Nephron (organoid): Measurements from ENCODE around the gene RAB23.

ENCODE experiments used
- H3K27ac Mint-ChIP-seq, 3 experiments: 2 replicates each; pipeline ENCODE4 v1.8.0; 2020; ENCODE audit warnings: mixed read lengths in 3 of 3, mild to moderate bottlenecking in 2 of 3, moderate library complexity in 1 of 3
- H3K27me3 Mint-ChIP-seq: 2 replicates; pipeline ENCODE4 v1.8.0; 2021; ENCODE audit warnings: low read depth, mild to moderate bottlenecking, moderate library complexity, mixed read lengths
- H3K36me3 Mint-ChIP-seq: 2 replicates; pipeline ENCODE4 v1.8.0; 2020; ENCODE audit warnings: low read depth, mixed read lengths
- H3K4me1 Mint-ChIP-seq: 2 replicates; pipeline ENCODE4 v1.8.0; 2020; ENCODE audit warnings: mixed read lengths
- H3K4me3 Mint-ChIP-seq, 3 experiments: 2 replicates each; pipeline ENCODE4 v1.8.0; 2020; ENCODE audit warnings: mild to moderate bottlenecking in 3 of 3, mixed read lengths in 3 of 3, moderate library complexity in 2 of 3
- H3K9me3 Mint-ChIP-seq: 2 replicates; pipeline ENCODE4 v1.8.0; 2020; ENCODE audit warnings: mixed read lengths
- TF ChIP-seq, protein P1 (sequence below), 3 experiments: fragments of 200-600 bp; sonication (generic); IDR thresholded peaks; one replicate each; pipeline ENCODE4 v1.5.0; 2021; ENCODE audit warnings: antibody characterized with exemption in 3 of 3; ENCODE audit not compliant: unreplicated experiment in 3 of 3

Gene RAB23

GRCh38 chr6:57172136-57173055 lies 49.7 kb downstream of the RAB23 start, which contains the start of gene BAG2:
Gene BAG2, plus strand, starts transcription at chr6:57172326. Its CDS starts 372 bp downstream, at chr6:57172698.
- TF ChIP-seq, protein P1, sequence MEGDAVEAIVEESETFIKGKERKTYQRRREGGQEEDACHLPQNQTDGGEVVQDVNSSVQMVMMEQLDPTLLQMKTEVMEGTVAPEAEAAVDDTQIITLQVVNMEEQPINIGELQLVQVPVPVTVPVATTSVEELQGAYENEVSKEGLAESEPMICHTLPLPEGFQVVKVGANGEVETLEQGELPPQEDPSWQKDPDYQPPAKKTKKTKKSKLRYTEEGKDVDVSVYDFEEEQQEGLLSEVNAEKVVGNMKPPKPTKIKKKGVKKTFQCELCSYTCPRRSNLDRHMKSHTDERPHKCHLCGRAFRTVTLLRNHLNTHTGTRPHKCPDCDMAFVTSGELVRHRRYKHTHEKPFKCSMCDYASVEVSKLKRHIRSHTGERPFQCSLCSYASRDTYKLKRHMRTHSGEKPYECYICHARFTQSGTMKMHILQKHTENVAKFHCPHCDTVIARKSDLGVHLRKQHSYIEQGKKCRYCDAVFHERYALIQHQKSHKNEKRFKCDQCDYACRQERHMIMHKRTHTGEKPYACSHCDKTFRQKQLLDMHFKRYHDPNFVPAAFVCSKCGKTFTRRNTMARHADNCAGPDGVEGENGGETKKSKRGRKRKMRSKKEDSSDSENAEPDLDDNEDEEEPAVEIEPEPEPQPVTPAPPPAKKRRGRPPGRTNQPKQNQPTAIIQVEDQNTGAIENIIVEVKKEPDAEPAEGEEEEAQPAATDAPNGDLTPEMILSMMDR (IDR thresholded peaks at IDR 0.05; ENCODE audit: unreplicated experiment in 3 of 3), result peak in 1 of 3 experiments; percentile 15
- Mint-ChIP-seq H3K27me3 (peaks cover 3% of the 10 kb centered on the region), H3K27ac (peak within 1 kb of the TSS; percentile 78 to 93 (median 92)), H3K36me3 (peaks cover 3% of the 10 kb centered on the region), H3K9me3 (no peaks in the 10 kb centered on the region), H3K4me3 (peak within 1 kb of the TSS; percentile 86 to 92 (median 92)), H3K4me1 (peaks cover 32% of the 10 kb centered on the region)

DNA sequence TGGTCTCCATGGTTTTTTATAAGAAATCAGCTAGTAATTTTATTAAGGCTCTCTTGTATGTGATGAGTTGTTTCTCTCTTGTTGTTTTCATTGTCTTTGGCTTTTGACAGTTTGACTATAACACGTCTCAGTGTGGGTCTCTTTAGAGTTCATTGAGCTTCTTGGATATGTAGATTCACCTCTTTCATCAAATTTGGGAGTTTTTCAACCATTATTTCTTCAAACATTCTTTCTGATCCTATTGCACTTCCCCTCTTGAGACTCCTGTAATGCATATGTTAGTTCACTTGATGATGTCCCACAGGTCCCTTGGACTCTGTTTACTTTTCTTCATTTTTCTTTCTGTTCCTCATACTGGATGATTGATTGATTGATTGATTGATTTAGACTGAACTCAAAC lies 57.0 kb downstream of the RAB23 start:
- TF ChIP-seq, protein P1 (IDR thresholded peaks at IDR 0.05; ENCODE audit: unreplicated experiment in 3 of 3), result no peak
- peaks cover 60% of the 10 kb centered on the region for H3K36me3 Mint-ChIP-seq
- H3K4me3 Mint-ChIP-seq, result no peak overlapping the region
- H3K27ac Mint-ChIP-seq, result no peak overlapping the region
- no peaks in the 10 kb centered on the region for H3K4me1 Mint-ChIP-seq
- H3K27me3 Mint-ChIP-seq, result no peaks in the 10 kb centered on the region
- H3K9me3 Mint-ChIP-seq, result peaks cover 23% of the 10 kb centered on the region

DNA sequence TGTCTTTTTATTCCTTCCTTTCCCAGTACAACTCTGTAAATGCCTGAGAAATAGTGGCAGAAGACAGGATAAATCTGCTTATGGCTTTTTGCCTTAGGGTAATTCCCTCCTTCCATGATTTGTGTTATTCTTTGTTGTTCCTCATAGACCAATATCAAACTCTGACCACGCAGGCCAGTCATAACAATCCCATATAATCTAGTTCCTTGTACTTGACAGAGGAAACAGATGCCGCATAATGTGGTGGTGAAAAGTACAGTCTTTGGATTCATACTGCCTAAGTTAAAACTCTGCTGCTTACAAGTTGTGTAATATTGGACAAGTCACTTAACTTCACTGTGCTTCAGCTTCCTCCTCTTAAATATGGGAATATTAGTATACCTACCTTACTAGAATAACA lies 58.2 kb downstream of the RAB23 start:
- Mint-ChIP-seq H3K4me3 (no peak overlapping the region), H3K27me3 (no peaks in the 10 kb centered on the region), H3K36me3 (peaks cover 58% of the 10 kb centered on the region), H3K4me1 (no peaks in the 10 kb centered on the region), H3K9me3 (peaks cover 23% of the 10 kb centered on the region), H3K27ac (no peak overlapping the region)
- TF ChIP-seq, protein P1 (IDR thresholded peaks at IDR 0.05; ENCODE audit: unreplicated experiment in 3 of 3), result no peak

- H3K27me3 Mint-ChIP-seq, result no peaks in the 10 kb centered on the region
- peak overlapping the region in 1 of 3 experiments; percentile 74 for H3K27ac Mint-ChIP-seq
- no peaks in the 10 kb centered on the region for H3K4me1 Mint-ChIP-seq
- peaks cover 58% of the 10 kb centered on the region for H3K36me3 Mint-ChIP-seq
- H3K4me3 Mint-ChIP-seq, result no peak overlapping the region
- TF ChIP-seq, protein P1 (IDR thresholded peaks at IDR 0.05; ENCODE audit: unreplicated experiment in 3 of 3), result no peak
- peaks cover 23% of the 10 kb centered on the region for H3K9me3 Mint-ChIP-seq
These were observed 59.6 kb downstream of the RAB23 start for GRCh38 chr6:57162516-57162915.

- H3K36me3 Mint-ChIP-seq, result peaks cover 53% of the 10 kb centered on the region
- peak overlapping the region in 2 of 3 experiments; percentile 28 to 74 for H3K27ac Mint-ChIP-seq
- H3K9me3 Mint-ChIP-seq, result peaks cover 23% of the 10 kb centered on the region
- no peaks in the 10 kb centered on the region for H3K4me1 Mint-ChIP-seq
- TF ChIP-seq, protein P1 (IDR thresholded peaks at IDR 0.05; ENCODE audit: unreplicated experiment in 3 of 3), result no peak
- H3K4me3 Mint-ChIP-seq, result no peak overlapping the region
- no peaks in the 10 kb centered on the region for H3K27me3 Mint-ChIP-seq
These were observed 60.1 kb downstream of the RAB23 start for GRCh38 chr6:57162028-57162427.
